ENCODE data around the gene AMPH. TPM values are rescaled to one million over a fixed set of nuclear protein-coding genes. Genes with fewer than 3 reads are reported as not detected.

AMPH gene
- total and polyA plus RNA-seq, 9 of the 15 experiments (the other 6 are each of a cell fraction or from before 2014, with no cell fraction given): 0.03 to 0.35 TPM; not detected in 7

GRCh38 chr7:38463277-38464225, 167.6 kb downstream of the AMPH start:
- no peak overlapping the region for H2AFZ ChIP-seq (ENCODE audit: low read depth, low read length)
- no peaks in the 10 kb centered on the region for H3K36me3 ChIP-seq (ENCODE audit: control insufficient read depth, insufficient read depth, low read length)
- ATAC-seq (no peak), DNase-seq (ENCODE audit: extremely low read depth in 1 of 4, low spot score in 3 of 4) (peak in 1 of 4 experiments; percentile 24), FAIRE-seq (peak; percentile 61)
- in situ Hi-C loops (cut with MboI) (no loop called here), intact Hi-C loops (cut with micrococcal nuclease) (no loop called here)
- H3K4me1 ChIP-seq (replicated peaks in 1 of 2; ENCODE audit: control insufficient read depth in 2 of 2, insufficient read depth in 2 of 2, low read length in 2 of 2): no peaks in the 10 kb centered on the region
- no peak overlapping the region for H3K4me2 ChIP-seq (ENCODE audit: insufficient read depth, low read length)
- CTCF ChIA-PET (ENCODE audit: low intra/inter-chr PET ratio): no interaction called here
- POLR2A ChIA-PET: no interaction called here
- H3K9ac ChIP-seq (ENCODE audit: insufficient read depth in 1 of 2, low read depth in 2 of 2, low read length in 2 of 2): no peak overlapping the region
- WGBS (ENCODE audit: insufficient coverage, low coverage, missing lambda C conversion rate): under 1% methylated on average over 7 of the region's 8 CpGs
- no peak overlapping the region for H3K27ac ChIP-seq (ENCODE audit: extremely low read depth, low read depth, low read length)
- no peaks in the 10 kb centered on the region for H4K20me1 ChIP-seq (replicated peaks; ENCODE audit: control insufficient read depth, insufficient read depth, low read length)
- BruUV-seq (replicated peaks): no TSS peak
- no peak overlapping the region for H3K4me3 ChIP-seq
- no peaks in the 10 kb centered on the region for H3K9me1 ChIP-seq (ENCODE audit: control insufficient read depth, insufficient read depth, low read length)
- no peaks in the 10 kb centered on the region for H3K79me2 ChIP-seq (ENCODE audit: control insufficient read depth, insufficient read depth, low read length)
- TF ChIP-seq TBL1XR1 (IDR thresholded peaks at IDR 0.05; ENCODE audit: low read length in 2 of 2) (no peak), NFIC (IDR thresholded peaks at IDR 0.05) (peak; percentile 89)
- no peaks in the 10 kb centered on the region for H3K9me3 ChIP-seq (replicated peaks; ENCODE audit: control insufficient read depth, insufficient read depth, low read depth, low read length)
- H3K27me3 ChIP-seq (ENCODE audit: control insufficient read depth in 2 of 2, insufficient read depth in 2 of 2, low read length in 2 of 2): peaks cover 0 to 6% of the 10 kb centered on the region in 2 experiments; a peak in 4 of 5 replicates

GRCh38 chr7:38462819-38463218, 168.4 kb downstream of the AMPH start:
- H3K27ac ChIP-seq (ENCODE audit: extremely low read depth, low read depth, low read length): no peak overlapping the region
- H2AFZ ChIP-seq (ENCODE audit: low read depth, low read length): no peak overlapping the region
- BruUV-seq (replicated peaks): no TSS peak
- no peaks in the 10 kb centered on the region for H3K9me1 ChIP-seq (ENCODE audit: control insufficient read depth, insufficient read depth, low read length)
- WGBS (ENCODE audit: insufficient coverage, low coverage, missing lambda C conversion rate): under 1% methylated on average over 11 of the region's 11 CpGs
- no peak for ATAC-seq
- no peaks in the 10 kb centered on the region for H3K36me3 ChIP-seq (ENCODE audit: control insufficient read depth, insufficient read depth, low read length)
- H3K9me3 ChIP-seq (replicated peaks; ENCODE audit: control insufficient read depth, insufficient read depth, low read depth, low read length): no peaks in the 10 kb centered on the region
- H3K79me2 ChIP-seq (ENCODE audit: control insufficient read depth, insufficient read depth, low read length): no peaks in the 10 kb centered on the region
- in situ Hi-C loops (cut with MboI): no loop called here
- no peak overlapping the region for H3K9ac ChIP-seq (ENCODE audit: insufficient read depth in 1 of 2, low read depth in 2 of 2, low read length in 2 of 2)
- TF ChIP-seq GMEB1 (CRISPR knock-in tag; IDR thresholded peaks at IDR 0.05) (no peak), CBX3 (IDR thresholded peaks at IDR 0.05; ENCODE audit: borderline replicate concordance in 1 of 2, low read length in 2 of 2) (no peak), ZNF444 (CRISPR knock-in tag; IDR thresholded peaks at IDR 0.05) (no peak)
- no peak overlapping the region for H3K4me3 ChIP-seq
- H3K27me3 ChIP-seq (ENCODE audit: control insufficient read depth in 2 of 2, insufficient read depth in 2 of 2, low read length in 2 of 2): peaks cover 0 to 6% of the 10 kb centered on the region in 2 experiments; a peak in 4 of 5 replicates
- H4K20me1 ChIP-seq (replicated peaks; ENCODE audit: control insufficient read depth, insufficient read depth, low read length): no peaks in the 10 kb centered on the region
- intact Hi-C loops (cut with micrococcal nuclease): no loop called here
- no peak for DNase-seq (ENCODE audit: extremely low read depth in 1 of 4, low spot score in 3 of 4)
- ChIA-PET POLR2A (no interaction called here), CTCF (ENCODE audit: low intra/inter-chr PET ratio) (no interaction called here)
- H3K4me2 ChIP-seq (ENCODE audit: insufficient read depth, low read length): no peak overlapping the region
- H3K4me1 ChIP-seq (replicated peaks in 1 of 2; ENCODE audit: control insufficient read depth in 2 of 2, insufficient read depth in 2 of 2, low read length in 2 of 2): no peaks in the 10 kb centered on the region
- FAIRE-seq: no peak

Data from K562 (cell line).